ENCODE measurements around the gene OR7A10.

Gene OR7A10

GRCh38 chr19:14871619-14872230, 23.0 kb upstream of the OR7A10 start:
- Histone ChIP-seq H3K27ac (no peak overlapping the region), H3K4me1 (no peaks in the 10 kb centered on the region)

GRCh38 chr19:14868497-14868896, 19.8 kb upstream of the OR7A10 start:
- H3K4me2 ChIP-seq (ENCODE audit: low read length): no peak overlapping the region
- H2AFZ ChIP-seq: no peak overlapping the region
- TF ChIP-seq CTCF (IDR thresholded peaks at IDR 0.05): no peak
- no peak overlapping the region for H3K4me3 ChIP-seq (ENCODE audit: low read depth, low read length)
- no peaks in the 10 kb centered on the region for H3K4me1 ChIP-seq
- H3K9me3 ChIP-seq (ENCODE audit: control insufficient read depth, low read length): no peaks in the 10 kb centered on the region
- H3K79me2 ChIP-seq: no peaks in the 10 kb centered on the region
- H3K27ac ChIP-seq: no peak overlapping the region
- no peak overlapping the region for H3K9ac ChIP-seq
- H3K36me3 ChIP-seq (ENCODE audit: control insufficient read depth, insufficient read depth, low read length): no peaks in the 10 kb centered on the region
- H3K27me3 ChIP-seq (ENCODE audit: control insufficient read depth, insufficient read depth, low read length): no peaks in the 10 kb centered on the region

More at GRCh38 chr19:14871619-14872230, 23.0 kb upstream of the OR7A10 start:
- H3K4me3 ChIP-seq (ENCODE audit: low read depth, low read length): no peak overlapping the region
- H3K79me2 ChIP-seq: no peaks in the 10 kb centered on the region
- H3K36me3 ChIP-seq (ENCODE audit: control insufficient read depth, insufficient read depth, low read length): no peaks in the 10 kb centered on the region
- H3K4me2 ChIP-seq (ENCODE audit: low read length): no peak overlapping the region
- no peaks in the 10 kb centered on the region for H3K9me3 ChIP-seq (ENCODE audit: control insufficient read depth, low read length)
- no peak overlapping the region for H3K9ac ChIP-seq
- no peak overlapping the region for H2AFZ ChIP-seq
- H3K27me3 ChIP-seq (ENCODE audit: control insufficient read depth, insufficient read depth, low read length): no peaks in the 10 kb centered on the region
- peak; percentile 54 for TF ChIP-seq CTCF (IDR thresholded peaks at IDR 0.05)

GRCh38 chr19:14843578-14843977, 5.1 kb downstream of the OR7A10 start:
- no peaks in the 10 kb centered on the region for H3K27me3 ChIP-seq (ENCODE audit: control insufficient read depth, insufficient read depth, low read length)
- H3K9ac ChIP-seq: no peak overlapping the region
- H3K4me1 ChIP-seq: no peaks in the 10 kb centered on the region
- no peak overlapping the region for H3K27ac ChIP-seq
- H3K4me3 ChIP-seq (ENCODE audit: low read depth, low read length): no peak overlapping the region
- no peaks in the 10 kb centered on the region for H3K79me2 ChIP-seq
- H3K36me3 ChIP-seq (ENCODE audit: control insufficient read depth, insufficient read depth, low read length): no peaks in the 10 kb centered on the region
- no peaks in the 10 kb centered on the region for H3K9me3 ChIP-seq (ENCODE audit: control insufficient read depth, low read length)
- no peak overlapping the region for H3K4me2 ChIP-seq (ENCODE audit: low read length)
- no peak for TF ChIP-seq CTCF (IDR thresholded peaks at IDR 0.05)
- H2AFZ ChIP-seq: no peak overlapping the region

- H3K36me3 ChIP-seq (ENCODE audit: control insufficient read depth, insufficient read depth, low read length): no peaks in the 10 kb centered on the region
- no peak overlapping the region for H3K27ac ChIP-seq
- no peaks in the 10 kb centered on the region for H3K27me3 ChIP-seq (ENCODE audit: control insufficient read depth, insufficient read depth, low read length)
- H3K4me3 ChIP-seq (ENCODE audit: low read depth, low read length): no peak overlapping the region
- H3K4me1 ChIP-seq: no peaks in the 10 kb centered on the region
- no peak overlapping the region for H3K9ac ChIP-seq
- no peaks in the 10 kb centered on the region for H3K79me2 ChIP-seq
- H3K4me2 ChIP-seq (ENCODE audit: low read length): no peak overlapping the region
- no peaks in the 10 kb centered on the region for H3K9me3 ChIP-seq (ENCODE audit: control insufficient read depth, low read length)
- no peak overlapping the region for H2AFZ ChIP-seq
- TF ChIP-seq CTCF (IDR thresholded peaks at IDR 0.05): no peak
These were observed 5.6 kb downstream of the OR7A10 start for GRCh38 chr19:14843169-14843568.

GRCh38 chr19:14840206-14840605, 8.5 kb downstream of the OR7A10 start:
- no peak overlapping the region for H3K4me2 ChIP-seq (ENCODE audit: low read length)
- no peaks in the 10 kb centered on the region for H3K79me2 ChIP-seq
- no peak overlapping the region for H3K27ac ChIP-seq
- no peak overlapping the region for H3K9ac ChIP-seq
- H3K36me3 ChIP-seq (ENCODE audit: control insufficient read depth, insufficient read depth, low read length): no peaks in the 10 kb centered on the region
- H3K27me3 ChIP-seq (ENCODE audit: control insufficient read depth, insufficient read depth, low read length): no peaks in the 10 kb centered on the region
- no peak overlapping the region for H2AFZ ChIP-seq
- no peak for TF ChIP-seq CTCF (IDR thresholded peaks at IDR 0.05)
- H3K4me3 ChIP-seq (ENCODE audit: low read depth, low read length): no peak overlapping the region
- H3K4me1 ChIP-seq: peaks cover 7% of the 10 kb centered on the region
- no peaks in the 10 kb centered on the region for H3K9me3 ChIP-seq (ENCODE audit: control insufficient read depth, low read length)
